Central memory CD8-positive, alpha-beta T cell (primary cell): ENCODE data around the gene TMBIM6.
"Not testable (repeated sequence)": the region's sequence is repeated elsewhere in the genome, so short reads cannot be mapped to it uniquely, and the experiment has no call there.

Experiments used
- ATAC-seq: fragments of 150-1000 bp; cut with Tn5 transposase; replicated peaks from 2 replicates; pipeline ENCODE4 v1.10.0; 2022; ENCODE audit warnings: mild to moderate bottlenecking, moderate FRiP score, moderate number of reproducible peaks; ENCODE audit not compliant: poor library complexity, severe bottlenecking; ENCODE audit errors: extremely low read depth
- DNase-seq, 2 donors: peaks; one replicate each; pipeline ENCODE4 v3.0.0; 2021; ENCODE audit warnings: low spot score in 2 of 2
- H3K27ac Mint-ChIP-seq: one replicate; pipeline ENCODE4 v1.8.0; 2022; ENCODE audit warnings: low read depth, mild to moderate bottlenecking, moderate library complexity, mixed read lengths
- H3K27me3 Mint-ChIP-seq: one replicate; pipeline ENCODE4 v1.8.0; 2022; ENCODE audit warnings: mixed read lengths
- H3K36me3 Mint-ChIP-seq: one replicate; pipeline ENCODE4 v1.8.0; 2022; ENCODE audit warnings: mild to moderate bottlenecking, moderate library complexity, mixed read lengths; ENCODE audit not compliant: insufficient read depth
- H3K4me1 Mint-ChIP-seq: one replicate; pipeline ENCODE4 v1.8.0; 2022; ENCODE audit warnings: mixed read lengths
- H3K4me3 Mint-ChIP-seq: one replicate; pipeline ENCODE4 v1.8.0; 2022; ENCODE audit warnings: mild to moderate bottlenecking, moderate library complexity, mixed read lengths
- H3K9me3 Mint-ChIP-seq: one replicate; pipeline ENCODE4 v1.8.0; 2022; ENCODE audit warnings: mixed read lengths

Gene TMBIM6

GRCh38 chr12:49738721-49739120 is 2.6 kb upstream of the TMBIM6 start:
- H3K4me3 Mint-ChIP-seq, DNase-seq, H3K9me3 Mint-ChIP-seq, H3K27me3 Mint-ChIP-seq, H3K27ac Mint-ChIP-seq, ATAC-seq: not testable (repeated sequence)
- H3K36me3 Mint-ChIP-seq: peaks cover 24% of the 10 kb centered on the region
- peaks cover 33% of the 10 kb centered on the region for H3K4me1 Mint-ChIP-seq

- not testable (repeated sequence) for ATAC-seq, H3K27me3 Mint-ChIP-seq, H3K9me3 Mint-ChIP-seq, H3K27ac Mint-ChIP-seq, H3K4me3 Mint-ChIP-seq, DNase-seq
- peaks cover 27% of the 10 kb centered on the region for H3K36me3 Mint-ChIP-seq
- peaks cover 42% of the 10 kb centered on the region for H3K4me1 Mint-ChIP-seq
These were observed 1.1 kb upstream of the TMBIM6 start for GRCh38 chr12:49740277-49740676.

- ATAC-seq (peak; percentile 73), DNase-seq (peak; percentile 80 to 88)
- Mint-ChIP-seq H3K27me3 (no peaks in the 10 kb centered on the region), H3K9me3 (no peaks in the 10 kb centered on the region), H3K4me3 (peak overlapping the region; percentile 83), H3K36me3 (peaks cover 33% of the 10 kb centered on the region), H3K4me1 (peaks cover 56% of the 10 kb centered on the region), H3K27ac (peak overlapping the region; percentile 98)
These were observed 694 bp downstream of the TMBIM6 start for GRCh38 chr12:49741882-49742620.

GRCh38 chr12:49744363-49744885 is 3.1 kb downstream of the TMBIM6 start:
- peaks cover 56% of the 10 kb centered on the region for H3K4me1 Mint-ChIP-seq
- H3K36me3 Mint-ChIP-seq: peaks cover 39% of the 10 kb centered on the region
- H3K27me3 Mint-ChIP-seq: no peaks in the 10 kb centered on the region
- no peak overlapping the region for H3K27ac Mint-ChIP-seq
- no peaks in the 10 kb centered on the region for H3K9me3 Mint-ChIP-seq
- H3K4me3 Mint-ChIP-seq: peak overlapping the region; percentile 18
- DNase-seq (no peak), ATAC-seq (no peak)

GRCh38 chr12:49748306-49748705 is 6.9 kb downstream of the TMBIM6 start:
- Mint-ChIP-seq H3K27ac (peak overlapping the region; percentile 45), H3K4me1 (peaks cover 60% of the 10 kb centered on the region), H3K27me3 (no peaks in the 10 kb centered on the region), H3K9me3 (no peaks in the 10 kb centered on the region), H3K4me3 (peak overlapping the region; percentile 63), H3K36me3 (peaks cover 43% of the 10 kb centered on the region)
- DNase-seq: no peak
- no peak for ATAC-seq

GRCh38 chr12:49748800-49749199 is 7.4 kb downstream of the TMBIM6 start:
- H3K27me3 Mint-ChIP-seq: no peaks in the 10 kb centered on the region
- H3K36me3 Mint-ChIP-seq: peaks cover 45% of the 10 kb centered on the region
- peaks cover 55% of the 10 kb centered on the region for H3K4me1 Mint-ChIP-seq
- no peak for DNase-seq
- no peaks in the 10 kb centered on the region for H3K9me3 Mint-ChIP-seq
- H3K4me3 Mint-ChIP-seq: peak overlapping the region; percentile 63
- peak overlapping the region; percentile 45 for H3K27ac Mint-ChIP-seq
- no peak for ATAC-seq

- H3K9me3 Mint-ChIP-seq: no peaks in the 10 kb centered on the region
- peak overlapping the region; percentile 45 for H3K27ac Mint-ChIP-seq
- H3K4me3 Mint-ChIP-seq: peak overlapping the region; percentile 63
- H3K4me1 Mint-ChIP-seq: peaks cover 48% of the 10 kb centered on the region
- ATAC-seq (peak; percentile 73), DNase-seq (no peak)
- peaks cover 57% of the 10 kb centered on the region for H3K36me3 Mint-ChIP-seq
- no peaks in the 10 kb centered on the region for H3K27me3 Mint-ChIP-seq
These were observed 9.0 kb downstream of the TMBIM6 start for GRCh38 chr12:49750027-49750995.

GRCh38 chr12:49750996-49751393 is 9.6 kb downstream of the TMBIM6 start:
- H3K4me3 Mint-ChIP-seq: peak overlapping the region; percentile 63
- peak overlapping the region; percentile 45 for H3K27ac Mint-ChIP-seq
- peaks cover 44% of the 10 kb centered on the region for H3K4me1 Mint-ChIP-seq
- DNase-seq (no peak), ATAC-seq (no peak)
- H3K9me3 Mint-ChIP-seq: no peaks in the 10 kb centered on the region
- H3K27me3 Mint-ChIP-seq: no peaks in the 10 kb centered on the region
- H3K36me3 Mint-ChIP-seq: peaks cover 60% of the 10 kb centered on the region

GRCh38 chr12:49761677-49762467 is 20.5 kb downstream of the TMBIM6 start:
- peaks cover 93% of the 10 kb centered on the region for H3K36me3 Mint-ChIP-seq

GRCh38 chr12:49762468-49762847 is 21.1 kb downstream of the TMBIM6 start:
- Mint-ChIP-seq H3K36me3 (peaks cover 89% of the 10 kb centered on the region), H3K4me3 (no peak overlapping the region), H3K9me3 (no peaks in the 10 kb centered on the region), H3K4me1 (peaks cover 55% of the 10 kb centered on the region), H3K27ac (peak overlapping the region; percentile 54), H3K27me3 (no peaks in the 10 kb centered on the region)
- ATAC-seq: peak; percentile 66
- no peak for DNase-seq

More at GRCh38 chr12:49761677-49762467, 20.5 kb downstream of the TMBIM6 start:
- Mint-ChIP-seq H3K4me1 (peaks cover 55% of the 10 kb centered on the region), H3K4me3 (no peak overlapping the region), H3K9me3 (no peaks in the 10 kb centered on the region), H3K27me3 (no peaks in the 10 kb centered on the region), H3K27ac (peak overlapping the region; percentile 41)
- ATAC-seq (no peak), DNase-seq (no peak)

GRCh38 chr12:49763006-49763591 is 21.7 kb downstream of the TMBIM6 start:
- peaks cover 55% of the 10 kb centered on the region for H3K4me1 Mint-ChIP-seq
- ATAC-seq: peak; percentile 70
- no peaks in the 10 kb centered on the region for H3K27me3 Mint-ChIP-seq
- H3K9me3 Mint-ChIP-seq: no peaks in the 10 kb centered on the region
- no peak overlapping the region for H3K4me3 Mint-ChIP-seq
- H3K27ac Mint-ChIP-seq: peak overlapping the region; percentile 54
- peak; percentile 58 to 75 for DNase-seq
- peaks cover 85% of the 10 kb centered on the region for H3K36me3 Mint-ChIP-seq
